ENCODE data around the gene PRRG3.

PRRG3 gene

GRCh38 chrX:151753313-151754046, 58.2 kb downstream of the PRRG3 start:
- H3K9me2 ChIP-seq (ENCODE audit: low read depth, low read length): no peaks in the 10 kb centered on the region
- no peaks in the 10 kb centered on the region for H3K36me3 ChIP-seq (ENCODE audit: insufficient read depth, low read length)
- H3K4me2 ChIP-seq (ENCODE audit: low read length): no peak overlapping the region
- no peaks in the 10 kb centered on the region for H4K20me1 ChIP-seq (ENCODE audit: insufficient read depth, low read length)
- H3K4me3 ChIP-seq (ENCODE audit: low read depth, low read length, poor library complexity, severe bottlenecking): no peak overlapping the region
- H3K9ac ChIP-seq (ENCODE audit: low read length): no peak overlapping the region
- H2AFZ ChIP-seq (ENCODE audit: low read length): no peak overlapping the region
- TF ChIP-seq EZH2 (IDR thresholded peaks at IDR 0.05; ENCODE audit: borderline replicate concordance, low read length) (no peak), CTCF (IDR thresholded peaks at IDR 0.05; ENCODE audit: low read length) (peak; percentile 57)
- H3K27ac ChIP-seq (ENCODE audit: low read depth, low read length, poor library complexity, severe bottlenecking): no peak overlapping the region
- H3K4me1 ChIP-seq (ENCODE audit: insufficient read depth, low read length, severe bottlenecking): no peaks in the 10 kb centered on the region
- no peaks in the 10 kb centered on the region for H3K9me3 ChIP-seq (ENCODE audit: low read length)
- H3K79me2 ChIP-seq (ENCODE audit: insufficient read depth, low read length): no peaks in the 10 kb centered on the region
- no peaks in the 10 kb centered on the region for H3K27me3 ChIP-seq (ENCODE audit: insufficient read depth, low read length)
- no peaks in the 10 kb centered on the region for H3F3A ChIP-seq (ENCODE audit: insufficient read depth, low read length)

GRCh38 chrX:151754047-151754429, 58.8 kb downstream of the PRRG3 start:
- H3K9me3 ChIP-seq (ENCODE audit: low read length): no peaks in the 10 kb centered on the region
- no peaks in the 10 kb centered on the region for H3K4me1 ChIP-seq (ENCODE audit: insufficient read depth, low read length, severe bottlenecking)
- H3K4me3 ChIP-seq (ENCODE audit: low read depth, low read length, poor library complexity, severe bottlenecking): no peak overlapping the region
- no peaks in the 10 kb centered on the region for H3K9me2 ChIP-seq (ENCODE audit: low read depth, low read length)
- H3K9ac ChIP-seq (ENCODE audit: low read length): no peak overlapping the region
- TF ChIP-seq CTCF (IDR thresholded peaks at IDR 0.05; ENCODE audit: low read length) (no peak), EZH2 (IDR thresholded peaks at IDR 0.05; ENCODE audit: borderline replicate concordance, low read length) (no peak)
- no peak overlapping the region for H3K4me2 ChIP-seq (ENCODE audit: low read length)
- no peak overlapping the region for H2AFZ ChIP-seq (ENCODE audit: low read length)
- H3F3A ChIP-seq (ENCODE audit: insufficient read depth, low read length): no peaks in the 10 kb centered on the region
- no peaks in the 10 kb centered on the region for H3K27me3 ChIP-seq (ENCODE audit: insufficient read depth, low read length)
- H4K20me1 ChIP-seq (ENCODE audit: insufficient read depth, low read length): no peaks in the 10 kb centered on the region
- no peaks in the 10 kb centered on the region for H3K36me3 ChIP-seq (ENCODE audit: insufficient read depth, low read length)
- no peak overlapping the region for H3K27ac ChIP-seq (ENCODE audit: low read depth, low read length, poor library complexity, severe bottlenecking)
- no peaks in the 10 kb centered on the region for H3K79me2 ChIP-seq (ENCODE audit: insufficient read depth, low read length)

- H3K79me2 ChIP-seq (ENCODE audit: insufficient read depth, low read length): no peaks in the 10 kb centered on the region
- no peaks in the 10 kb centered on the region for H4K20me1 ChIP-seq (ENCODE audit: insufficient read depth, low read length)
- no peak for TF ChIP-seq CTCF (IDR thresholded peaks at IDR 0.05; ENCODE audit: low read length)
- TF ChIP-seq EZH2 (IDR thresholded peaks at IDR 0.05; ENCODE audit: borderline replicate concordance, low read length): no peak
- H3K9me3 ChIP-seq (ENCODE audit: low read length): no peaks in the 10 kb centered on the region
- H3K36me3 ChIP-seq (ENCODE audit: insufficient read depth, low read length): no peaks in the 10 kb centered on the region
- no peaks in the 10 kb centered on the region for H3K4me1 ChIP-seq (ENCODE audit: insufficient read depth, low read length, severe bottlenecking)
- no peak overlapping the region for H3K4me3 ChIP-seq (ENCODE audit: low read depth, low read length, poor library complexity, severe bottlenecking)
- no peak overlapping the region for H3K4me2 ChIP-seq (ENCODE audit: low read length)
- H3K9ac ChIP-seq (ENCODE audit: low read length): no peak overlapping the region
- H3K27ac ChIP-seq (ENCODE audit: low read depth, low read length, poor library complexity, severe bottlenecking): no peak overlapping the region
- no peaks in the 10 kb centered on the region for H3K27me3 ChIP-seq (ENCODE audit: insufficient read depth, low read length)
- no peaks in the 10 kb centered on the region for H3F3A ChIP-seq (ENCODE audit: insufficient read depth, low read length)
- H2AFZ ChIP-seq (ENCODE audit: low read length): no peak overlapping the region
- H3K9me2 ChIP-seq (ENCODE audit: low read depth, low read length): no peaks in the 10 kb centered on the region
Measured at GRCh38 chrX:151754641-151755215, 59.5 kb downstream of the PRRG3 start.
